Calu3 (cell line): ENCODE measurements around the gene SPHK2. TPM values are rescaled to one million over a fixed set of nuclear protein-coding genes. Genes with fewer than 3 reads are reported as not detected.

Experiments used
- BruUV-seq: library from RNA; stranded (reverse); fragments of 400-500 nt; replicated peaks from 2 replicates; lab custom pipeline; 2021; lab: Mats Ljungman, UMichigan
- CTCF ChIA-PET: fragments of 300-600 bp; sonication (Branson Sonifier 250); formaldehyde crosslinking; loops from one replicate; lab custom pipeline; 2022; ENCODE audit warnings: antibody characterized with exemption; lab: Charles Lee
- DNase-seq: peaks from one replicate; pipeline ENCODE4 v3.0.0; 2022
- H3K27ac Mint-ChIP-seq: one replicate; pipeline ENCODE4 v1.8.0; 2022; ENCODE audit warnings: mixed read lengths; ENCODE audit not compliant: unreplicated experiment
- H3K27me3 Mint-ChIP-seq: one replicate; pipeline ENCODE4 v1.8.0; 2022; ENCODE audit warnings: mixed read lengths; ENCODE audit not compliant: unreplicated experiment
- H3K36me3 Mint-ChIP-seq: one replicate; pipeline ENCODE4 v1.8.0; 2022; ENCODE audit warnings: mild to moderate bottlenecking, moderate library complexity, mixed read lengths; ENCODE audit not compliant: insufficient read depth, unreplicated experiment
- H3K4me1 Mint-ChIP-seq: one replicate; pipeline ENCODE4 v1.8.0; 2022; ENCODE audit warnings: mild to moderate bottlenecking, low read depth, mixed read lengths; ENCODE audit not compliant: unreplicated experiment
- H3K4me3 Mint-ChIP-seq: one replicate; pipeline ENCODE4 v1.8.0; 2022; ENCODE audit warnings: mild to moderate bottlenecking, low read depth, moderate library complexity, mixed read lengths; ENCODE audit not compliant: unreplicated experiment
- H3K9me3 Mint-ChIP-seq: one replicate; pipeline ENCODE4 v1.8.0; 2022; ENCODE audit warnings: low read depth, mixed read lengths; ENCODE audit not compliant: unreplicated experiment
- intact Hi-C: fragments of 100-400 bp; cut with micrococcal nuclease; formaldehyde crosslinking; loops from one replicate; pipeline ENCODE4 v1.10.0; 2022; ENCODE audit not compliant: unreplicated experiment
- total RNA-seq: library from RNA; stranded (reverse); gene quantifications from 2 replicates; pipeline ENCODE4 v1.2.3, GENCODE V29; 2022
- TF ChIP-seq, protein P1 (sequence below): fragments of 200-600 bp; IDR thresholded peaks from one replicate; pipeline ENCODE4 v1.8.0; 2022; ENCODE audit warnings: antibody characterized with exemption; ENCODE audit not compliant: unreplicated experiment

SPHK2 gene
- total RNA-seq, 1 experiment from 2014 or later, result 24.2 TPM

DNA sequence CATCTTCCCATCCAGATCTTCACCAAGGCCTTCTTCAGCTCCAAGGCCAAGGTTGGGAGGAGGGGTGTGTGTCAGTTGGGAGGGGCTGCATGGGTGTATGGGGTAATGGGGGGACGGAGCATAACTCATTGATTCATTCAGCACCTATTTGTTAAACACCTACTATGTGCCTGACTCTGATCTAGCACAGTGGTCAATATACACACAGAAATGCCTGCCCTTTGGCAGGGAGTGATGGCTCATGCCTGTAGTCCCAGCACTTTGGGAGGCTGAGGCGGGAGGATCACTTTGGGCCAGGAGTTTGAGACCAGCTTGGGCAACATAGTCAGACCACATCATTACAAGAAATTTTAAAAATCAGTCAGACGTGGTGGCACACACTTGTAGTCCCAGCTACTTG is 31.9 kb upstream of the SPHK2 start:
- CTCF ChIA-PET, result interaction anchor here (1.8 kb wide), 2 partner anchors 85 to 255 kb away, joined by 4 to 5 read pairs; no protein-coding TSS in a partner anchor
- TF ChIP-seq, protein P1, sequence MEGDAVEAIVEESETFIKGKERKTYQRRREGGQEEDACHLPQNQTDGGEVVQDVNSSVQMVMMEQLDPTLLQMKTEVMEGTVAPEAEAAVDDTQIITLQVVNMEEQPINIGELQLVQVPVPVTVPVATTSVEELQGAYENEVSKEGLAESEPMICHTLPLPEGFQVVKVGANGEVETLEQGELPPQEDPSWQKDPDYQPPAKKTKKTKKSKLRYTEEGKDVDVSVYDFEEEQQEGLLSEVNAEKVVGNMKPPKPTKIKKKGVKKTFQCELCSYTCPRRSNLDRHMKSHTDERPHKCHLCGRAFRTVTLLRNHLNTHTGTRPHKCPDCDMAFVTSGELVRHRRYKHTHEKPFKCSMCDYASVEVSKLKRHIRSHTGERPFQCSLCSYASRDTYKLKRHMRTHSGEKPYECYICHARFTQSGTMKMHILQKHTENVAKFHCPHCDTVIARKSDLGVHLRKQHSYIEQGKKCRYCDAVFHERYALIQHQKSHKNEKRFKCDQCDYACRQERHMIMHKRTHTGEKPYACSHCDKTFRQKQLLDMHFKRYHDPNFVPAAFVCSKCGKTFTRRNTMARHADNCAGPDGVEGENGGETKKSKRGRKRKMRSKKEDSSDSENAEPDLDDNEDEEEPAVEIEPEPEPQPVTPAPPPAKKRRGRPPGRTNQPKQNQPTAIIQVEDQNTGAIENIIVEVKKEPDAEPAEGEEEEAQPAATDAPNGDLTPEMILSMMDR, result no peak
- Mint-ChIP-seq H3K36me3 (peaks cover 15% of the 10 kb centered on the region), H3K4me3 (no peak overlapping the region), H3K4me1 (peaks cover 21% of the 10 kb centered on the region), H3K9me3 (no peaks in the 10 kb centered on the region), H3K27me3 (peaks cover 66% of the 10 kb centered on the region), H3K27ac (no peak overlapping the region)
- no TSS peak for BruUV-seq
- no peak for DNase-seq
- intact Hi-C loops, result no loop called here

DNA sequence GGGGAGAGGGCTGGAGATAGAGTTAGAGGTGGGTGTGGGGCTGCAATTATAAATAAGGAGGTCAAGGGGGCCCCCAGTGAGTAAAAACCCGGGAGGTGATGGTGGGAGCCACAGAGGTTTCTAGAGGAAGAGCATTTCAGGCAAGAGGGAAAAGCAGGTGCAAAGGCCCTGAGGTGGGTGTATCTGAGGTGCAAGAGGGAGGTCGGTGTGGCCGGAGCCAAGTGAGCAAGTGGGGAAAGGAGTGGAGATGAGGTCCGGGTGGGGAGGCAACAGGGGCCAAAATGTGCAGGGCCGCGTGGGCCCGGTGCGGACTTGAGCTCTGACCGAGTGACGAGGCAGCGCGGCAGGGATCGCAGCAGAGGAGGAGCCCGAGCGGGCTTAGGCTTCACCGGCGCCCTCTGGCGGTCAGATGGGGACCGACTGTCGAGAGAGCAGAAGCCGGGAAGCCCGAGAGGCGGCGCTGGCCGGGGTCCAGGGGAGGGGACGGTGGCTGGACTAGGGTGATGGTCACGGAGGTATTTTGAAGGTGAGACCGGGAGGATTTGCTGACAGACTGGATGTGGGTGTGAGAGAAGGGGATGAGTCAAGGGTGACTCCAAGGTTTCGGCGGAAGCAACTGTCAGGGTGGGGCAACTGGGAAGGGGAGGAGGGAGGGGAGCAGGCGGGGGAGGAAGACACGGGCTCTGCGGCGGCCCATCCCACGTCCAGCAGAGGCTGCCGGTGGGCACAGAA is 30.5 kb upstream of the SPHK2 start:
- H3K4me1 Mint-ChIP-seq, result peaks cover 19% of the 10 kb centered on the region
- peak; percentile 97 for DNase-seq
- TF ChIP-seq, protein P1, result peak; percentile 97
- BruUV-seq, result no TSS peak
- peaks cover 65% of the 10 kb centered on the region for H3K27me3 Mint-ChIP-seq
- no peaks in the 10 kb centered on the region for H3K9me3 Mint-ChIP-seq
- peak overlapping the region; percentile 70 for H3K4me3 Mint-ChIP-seq
- CTCF ChIA-PET, result interaction anchor here (0.6 to 1.8 kb wide), 18 partner anchors 20 to 275 kb away, joined by 3 to 14 read pairs (median 4); partner anchors contain the start of genes CA11 and KDELR1
- peak overlapping the region; percentile 58 for H3K27ac Mint-ChIP-seq
- intact Hi-C loops, result no loop called here
- H3K36me3 Mint-ChIP-seq, result peaks cover 15% of the 10 kb centered on the region

DNA sequence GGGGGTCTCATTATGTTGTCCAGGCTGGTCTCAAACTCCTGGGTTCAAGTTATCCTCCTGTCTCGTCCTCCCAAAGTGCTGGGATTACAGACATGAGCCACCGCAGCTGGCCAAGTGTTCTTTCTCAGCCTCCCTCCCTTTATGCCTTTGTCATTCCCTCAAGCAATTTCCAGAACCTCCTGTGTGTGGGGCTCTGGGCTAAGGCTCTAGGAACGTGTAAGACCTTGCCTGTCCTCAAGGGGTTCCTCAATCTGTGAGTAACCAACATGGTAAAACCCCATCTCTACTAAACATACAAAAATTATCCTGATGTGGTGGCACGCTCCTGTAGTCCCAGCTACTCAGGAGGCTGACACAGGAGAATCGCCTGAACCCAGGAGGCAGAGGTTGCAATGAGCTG is 28.3 kb upstream of the SPHK2 start:
- BruUV-seq, result no TSS peak

DNA sequence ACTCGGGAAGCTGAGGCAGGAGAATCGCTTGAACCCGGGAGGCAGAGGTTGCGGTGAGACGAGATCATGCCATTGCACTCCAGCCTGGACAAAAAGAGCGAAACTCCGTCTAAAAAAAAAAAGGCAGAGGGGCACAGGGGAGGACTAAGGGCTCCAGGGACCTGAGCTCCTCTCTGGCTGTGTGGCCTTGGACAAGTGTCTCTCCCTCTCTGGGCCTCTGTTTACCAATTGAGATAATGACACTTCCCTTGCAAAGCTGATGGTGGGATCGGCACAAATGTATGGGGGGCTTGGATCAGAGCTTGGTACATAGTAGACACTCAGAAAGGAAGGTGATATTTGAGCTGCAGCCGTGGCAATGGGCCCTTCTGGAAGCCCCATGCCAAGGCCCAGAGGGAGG is 24.1 kb upstream of the SPHK2 start:
- intact Hi-C loops, result no loop called here
- no peak overlapping the region for H3K4me3 Mint-ChIP-seq
- no peak for DNase-seq
- TF ChIP-seq, protein P1, result no peak
- no TSS peak for BruUV-seq
- peaks cover 4% of the 10 kb centered on the region for H3K36me3 Mint-ChIP-seq
- no peaks in the 10 kb centered on the region for H3K9me3 Mint-ChIP-seq
- peaks cover 48% of the 10 kb centered on the region for H3K27me3 Mint-ChIP-seq
- CTCF ChIA-PET, result no interaction called here
- no peaks in the 10 kb centered on the region for H3K4me1 Mint-ChIP-seq
- no peak overlapping the region for H3K27ac Mint-ChIP-seq

More for the DNA sequence above, 28.3 kb upstream of the SPHK2 start:
- Mint-ChIP-seq H3K4me1 (peaks cover 12% of the 10 kb centered on the region), H3K9me3 (no peaks in the 10 kb centered on the region), H3K4me3 (no peak overlapping the region), H3K27ac (no peak overlapping the region), H3K36me3 (peaks cover 10% of the 10 kb centered on the region), H3K27me3 (peaks cover 43% of the 10 kb centered on the region)
- CTCF ChIA-PET, result no interaction called here
- intact Hi-C loops, result no loop called here
- TF ChIP-seq, protein P1, result no peak
- no peak for DNase-seq
